K562 (cell line): ENCODE measurements around the gene NCKAP1. TPM values are rescaled to one million over a fixed set of nuclear protein-coding genes. Genes with fewer than 3 reads are reported as not detected.
"Not testable (repeated sequence)": the region's sequence is repeated elsewhere in the genome, so short reads cannot be mapped to it uniquely, and the experiment has no call there.

Source experiments
- ATAC-seq: fragments of 200-7000 bp; cut with Tn5 transposase; 3 replicates; pipeline ENCODE4 v1.9.1; 2020; ENCODE audit warnings: moderate library complexity
- BruUV-seq: library from RNA; stranded (reverse); fragments of 400-500 nt; replicated peaks from 2 replicates; lab custom pipeline; 2021; lab: Mats Ljungman, UMichigan
- CTCF ChIA-PET: fragments of 300-600 bp; formaldehyde crosslinking; extraction: SDS; loops from one replicate; lab custom pipeline; 2021; ENCODE audit warnings: low intra/inter-chr PET ratio; lab: Yijun Ruan, JAX
- POLR2A ChIA-PET: fragments of 300-600, 350-650 bp; sonication (Branson Sonifier 250); formaldehyde crosslinking; extraction: SDS; loops from one replicate; lab custom pipeline; 2021; ENCODE audit warnings: antibody characterized with exemption, inconsistent platforms; lab: Yijun Ruan, JAX
- DNase-seq, 4 experiments: peaks; one replicate each; pipeline versions ENCODE4 v3.0.0 to v3.0.0-alpha.2; 2011 to 2018; ENCODE audit warnings: low spot score in 3 of 4, mixed read lengths in 3 of 4; ENCODE audit errors: extremely low read depth in 1 of 4
- FAIRE-seq: peaks from 2 replicates; lab custom pipeline; 2011; peaks lifted over from hg19 to GRCh38; lab: Jason Lieb, UNC
- H2AFZ ChIP-seq: 2 replicates; pipeline ENCODE4 v1.6.0; 2011; ENCODE audit warnings: low read depth, low read length, control low read depth, inconsistent platforms
- H3K27ac ChIP-seq: fragments of 200-600 bp; 3 replicates; pipeline ENCODE4 v1.8.0; 2011; ENCODE audit warnings: low read depth, mild to moderate bottlenecking, control low read depth, inconsistent platforms, low read length, moderate library complexity, mixed read lengths; ENCODE audit errors: extremely low read depth
- H3K27me3 ChIP-seq, 2 experiments: fragments of 300-600 bp in 1 of 2; 2 replicates in 1 of 2; 3 replicates in 1 of 2; pipeline versions ENCODE4 v1.6.0 to v1.8.0; 2011; ENCODE audit warnings: inconsistent platforms in 2 of 2, low read length in 2 of 2, mild to moderate bottlenecking in 1 of 2, mixed read lengths in 1 of 2, moderate library complexity in 1 of 2; ENCODE audit not compliant: control insufficient read depth in 2 of 2, insufficient read depth in 2 of 2
- H3K36me3 ChIP-seq: fragments of 300-600 bp; 3 replicates; pipeline ENCODE4 v1.8.0; 2011; ENCODE audit warnings: mild to moderate bottlenecking, low read length, inconsistent platforms; ENCODE audit not compliant: control insufficient read depth, insufficient read depth
- H3K4me1 ChIP-seq, 2 experiments: fragments of 200-600 bp in 1 of 2; replicated peaks in 1 of 2; 2 replicates in 1 of 2; 3 replicates in 1 of 2; pipeline versions ENCODE4 v1.5.1 to v1.8.0; 2011; ENCODE audit warnings: inconsistent platforms in 2 of 2, low read length in 2 of 2, mild to moderate bottlenecking in 1 of 2, mixed read lengths in 1 of 2, moderate library complexity in 1 of 2; ENCODE audit not compliant: control insufficient read depth in 2 of 2, insufficient read depth in 2 of 2
- H3K4me2 ChIP-seq: 2 replicates; pipeline ENCODE4 v1.6.1; 2011; ENCODE audit warnings: low read length, control low read depth, inconsistent platforms, mixed read lengths; ENCODE audit not compliant: insufficient read depth
- H3K4me3 ChIP-seq: fragments of 200-600 bp; sonication (generic), shearing (Covaris generic); 2 replicates; pipeline ENCODE4 v1.5.1; 2016; ENCODE audit warnings: control low read depth, inconsistent platforms
- H3K79me2 ChIP-seq: fragments of 200-600 bp; 3 replicates; pipeline ENCODE4 v1.8.0; 2011; ENCODE audit warnings: low read length, inconsistent platforms; ENCODE audit not compliant: control insufficient read depth, insufficient read depth
- H3K9ac ChIP-seq, 2 experiments: 2 replicates each; pipeline versions ENCODE4 v1.6.0 to v1.6.1; 2011; ENCODE audit warnings: low read depth in 2 of 2, low read length in 2 of 2, control low read depth in 1 of 2, inconsistent platforms in 1 of 2, mild to moderate bottlenecking in 1 of 2, mixed read lengths in 1 of 2; ENCODE audit not compliant: insufficient read depth in 1 of 2
- H3K9me1 ChIP-seq: one replicate; pipeline ENCODE4 v1.6.0; 2011; ENCODE audit warnings: inconsistent platforms, mild to moderate bottlenecking, low read length, moderate library complexity; ENCODE audit not compliant: control insufficient read depth, insufficient read depth
- H3K9me3 ChIP-seq: replicated peaks from 2 replicates; pipeline ENCODE4 v1.5.1; 2011; ENCODE audit warnings: low read depth, low read length, inconsistent platforms; ENCODE audit not compliant: control insufficient read depth, insufficient read depth
- H4K20me1 ChIP-seq: replicated peaks from 2 replicates; pipeline ENCODE4 v1.6.1; 2011; ENCODE audit warnings: low read length, inconsistent platforms, mixed read lengths; ENCODE audit not compliant: control insufficient read depth, insufficient read depth
- C11orf30 ChIP-seq: fragments of 450-650 bp; IDR thresholded peaks from 2 replicates; pipeline ENCODE4 v1.6.1; 2016; ENCODE audit warnings: low read depth, mild to moderate bottlenecking
- CTCFL ChIP-seq: IDR thresholded peaks from 2 replicates; pipeline ENCODE4 v1.6.1; 2011; ENCODE audit warnings: borderline replicate concordance, low read depth, mild to moderate bottlenecking, moderate library complexity, low read length; ENCODE audit not compliant: insufficient read depth, poor library complexity, severe bottlenecking
- MAFG ChIP-seq: fragments of 450-650 bp; conservative IDR thresholded peaks from 2 replicates; pipeline ENCODE4 v1.6.1; 2016; ENCODE audit warnings: missing genetic modification characterization, missing compliant biosample characterization
- RERE ChIP-seq: sonication (generic); formaldehyde crosslinking; IDR thresholded peaks from 2 replicates; pipeline ENCODE4 v1.8.0; 2023; ENCODE audit warnings: missing genetic modification reagents, mild to moderate bottlenecking, borderline replicate concordance
- ZNF134 ChIP-seq: fragments of 250-450 bp; sonication (Bioruptor Pico); conservative IDR thresholded peaks from 2 replicates; pipeline ENCODE4 v1.4.0; 2020
- ZNF316 ChIP-seq: fragments of 450-650 bp; IDR thresholded peaks from 2 replicates; pipeline ENCODE4 v1.6.1; 2016
- WGBS: fragments of 100-300 bp; shearing (Covaris generic); methylation state at CpG from one replicate; pipeline ENCODE4 v1.1.6; 2016; ENCODE audit warnings: low coverage, mixed read lengths; ENCODE audit not compliant: insufficient coverage; ENCODE audit errors: missing lambda C conversion rate; 5-methylcytosine and 5-hydroxymethylcytosine counted together
- in situ Hi-C: fragments of 300-500 bp; cut with MboI; formaldehyde crosslinking; loops from 4 replicates; pipeline ENCODE4 v1.15.0; 2018; ENCODE audit warnings: inconsistent platforms, mixed read lengths
- intact Hi-C: fragments of 100-400 bp; cut with micrococcal nuclease; formaldehyde crosslinking; loops from 2 replicates; pipeline ENCODE4 v1.14.2; 2022
- polyA plus RNA-seq, 8 experiments: library from polyadenylated mRNA; depleted of rRNA in 4 of 8; stranded (reverse) in 5 of 8; unstranded in 3 of 8; fragments of >200 nt; fragmentation: Nextera tagmentation in 2 of 8; fragmentation: Illumina TruSeq in 1 of 8; extraction: Ambion mirVana in 2 of 8; extraction: Trizol in 1 of 8; gene quantifications; 2 replicates each; pipeline versions ENCODE4 v1.2.1 to v1.2.3, GENCODE V29; 2011 to 2014; ENCODE audit warnings: inconsistent platforms in 1 of 8, missing spikeins in 1 of 8
- total RNA-seq, 7 experiments: library from RNA; depleted of rRNA in 6 of 7; stranded (reverse); fragments of >200 nt in 6 of 7; fragmentation: Illumina TruSeq in 2 of 7; extraction: Trizol in 2 of 7; gene quantifications; 2 replicates each; pipeline versions ENCODE4 v1.2.1 to v1.2.3, GENCODE V29; 2011 to 2021; ENCODE audit warnings: low replicate concordance in 1 of 7

The NCKAP1 gene
- total and polyA plus RNA-seq, 9 of the 15 experiments (the other 6 are each of a cell fraction or from before 2014, with no cell fraction given): 34.0 to 153 (median 88.7) TPM

- intact Hi-C loops, H3K9me3 ChIP-seq, H3K27me3 ChIP-seq, H3K4me2 ChIP-seq, BruUV-seq, DNase-seq, ATAC-seq, H3K9me1 ChIP-seq, H3K4me3 ChIP-seq, H3K36me3 ChIP-seq, CTCF ChIA-PET, H3K27ac ChIP-seq, H3K9ac ChIP-seq, H3K4me1 ChIP-seq, H4K20me1 ChIP-seq, H3K79me2 ChIP-seq, H2AFZ ChIP-seq, in situ Hi-C loops, FAIRE-seq: not testable (repeated sequence)
- peak; percentile 63; the same call in 1 of the 2 replicates for TF ChIP-seq MAFG (tag)
- peak; percentile 53 for TF ChIP-seq C11orf30
- TF ChIP-seq ZNF316: peak; percentile 86
- 0% methylated on average over 1 of the region's 1 CpG for WGBS
- POLR2A ChIA-PET: interaction anchor here (0.9 kb wide), 2 partner anchors 31 to 149 kb away, joined by 3 read pairs; no protein-coding TSS in a partner anchor
Observed at GRCh38 chr2:182876653-182877052, 161.6 kb downstream of the NCKAP1 start.

GRCh38 chr2:182870227-182870626, 168.0 kb downstream of the NCKAP1 start:
- intact Hi-C loops (loop anchor here (1.0 kb wide), 1 partner anchor 103 kb away; no protein-coding TSS in a partner anchor), in situ Hi-C loops (no loop called here)
- ChIA-PET POLR2A (no interaction called here), CTCF (no interaction called here)
- H3K79me2 ChIP-seq: no peaks in the 10 kb centered on the region
- no peaks in the 10 kb centered on the region; the same call in 1 of the 2 replicates for H3K9me3 ChIP-seq
- no peaks in the 10 kb centered on the region for H3K9me1 ChIP-seq
- no peak overlapping the region for H3K4me2 ChIP-seq
- H3K36me3 ChIP-seq: no peaks in the 10 kb centered on the region
- FAIRE-seq (peak; percentile 97), DNase-seq (peak; percentile 33 to 79 (median 58)), ATAC-seq (peak; percentile 95)
- H3K27ac ChIP-seq: no peak overlapping the region
- no peak overlapping the region for H3K4me3 ChIP-seq
- BruUV-seq: no TSS peak
- WGBS: 0% methylated on average over 1 of the region's 1 CpG
- H4K20me1 ChIP-seq: no peaks in the 10 kb centered on the region; the same call in 1 of the 2 replicates
- H3K4me1 ChIP-seq: peaks cover 0 to 15% of the 10 kb centered on the region in 2 experiments; a peak in 1 of 5 replicates
- no peak overlapping the region for H3K9ac ChIP-seq
- H3K27me3 ChIP-seq: peaks cover 23 to 31% of the 10 kb centered on the region in 2 experiments
- no peak overlapping the region for H2AFZ ChIP-seq
- TF ChIP-seq CTCFL (peak; percentile 44), ZNF134 (0 out of 2 replicates have a peak, but pooled peaks have one; percentile 51), RERE (CRISPR knock-in tag) (no peak)
